HepG2 (cell line): ENCODE data around the gene TOB2. TPM values are rescaled to one million over a fixed set of nuclear protein-coding genes. Genes with fewer than 3 reads are reported as not detected.
A peak's percentile ranks its signal among the peaks of the same experiment; 100 is the strongest.

ENCODE experiments used
- ATAC-seq: fragments of 200-7000 bp; cut with Tn5 transposase; 3 replicates; pipeline ENCODE4 v1.9.1; 2020; ENCODE audit warnings: mild to moderate bottlenecking, moderate library complexity
- BruUV-seq: library from RNA; stranded (reverse); fragments of 400-500 nt; replicated peaks from 2 replicates; lab custom pipeline; 2021; lab: Mats Ljungman, UMichigan
- CTCF ChIA-PET: fragments of 300-600 bp; formaldehyde crosslinking; extraction: SDS; loops from one replicate; lab custom pipeline; 2021; ENCODE audit warnings: low total read pairs, inconsistent platforms, low intra/inter-chr PET ratio; lab: Yijun Ruan, JAX
- POLR2A ChIA-PET: fragments of 350-600 bp; sonication (Branson Sonifier 250); formaldehyde crosslinking; loops from one replicate; lab custom pipeline; 2020; ENCODE audit warnings: antibody characterized with exemption, inconsistent platforms; lab: Yijun Ruan, JAX
- DNase-seq: peaks from one replicate; pipeline ENCODE4 v3.0.0-alpha.2; 2015; ENCODE audit warnings: low spot score
- FAIRE-seq: peaks from 3 replicates; lab custom pipeline; 2011; peaks lifted over from hg19 to GRCh38; lab: Jason Lieb, UNC
- H2AFZ ChIP-seq: one replicate; pipeline ENCODE4 v1.6.1; 2011; ENCODE audit warnings: low read length, inconsistent platforms
- H3K27ac ChIP-seq: fragments of 300-600 bp; 3 replicates; pipeline ENCODE4 v1.8.0; 2011; ENCODE audit warnings: mixed run types, mild to moderate bottlenecking, mixed read lengths, low read length, inconsistent platforms; ENCODE audit not compliant: insufficient read depth; ENCODE audit errors: extremely low read length
- H3K27me3 ChIP-seq, 2 experiments: fragments of 200-600 bp in 1 of 2; 2 replicates in 1 of 2; 3 replicates in 1 of 2; pipeline versions ENCODE4 v1.6.0 to v1.8.0; 2011; ENCODE audit warnings: low read length in 2 of 2, mild to moderate bottlenecking in 2 of 2, moderate library complexity in 2 of 2, inconsistent platforms in 1 of 2; ENCODE audit not compliant: insufficient read depth in 2 of 2, control insufficient read depth in 1 of 2
- H3K36me3 ChIP-seq, 2 experiments: fragments of 200-600 bp in 1 of 2; replicated peaks in 1 of 2; 2 replicates in 1 of 2; 3 replicates in 1 of 2; pipeline versions ENCODE4 v1.5.1 to v1.8.0; 2011; ENCODE audit warnings: low read length in 2 of 2, inconsistent platforms in 1 of 2; ENCODE audit not compliant: insufficient read depth in 2 of 2, control insufficient read depth in 1 of 2
- H3K4me1 ChIP-seq: 2 replicates; pipeline ENCODE4 v1.5.1; 2012; ENCODE audit warnings: low read length, inconsistent platforms; ENCODE audit not compliant: insufficient read depth
- H3K4me2 ChIP-seq: 2 replicates; pipeline ENCODE4 v1.6.0; 2011; ENCODE audit warnings: low read depth, low read length, inconsistent platforms
- H3K4me3 ChIP-seq, 3 experiments: fragments of 200-600 bp in 1 of 3; sonication (generic), shearing (Covaris generic) in 1 of 3; replicated peaks in 1 of 3; 2 replicates each; pipeline ENCODE4 v1.5.1; 2011 to 2016; ENCODE audit warnings: low read length in 3 of 3, inconsistent platforms in 2 of 3, low read depth in 2 of 3, mild to moderate bottlenecking in 2 of 3, control low read depth in 1 of 3, mixed read lengths in 1 of 3; ENCODE audit not compliant: insufficient read depth in 1 of 3
- H3K79me2 ChIP-seq: one replicate; pipeline ENCODE4 v1.6.1; 2011; ENCODE audit warnings: low read length, inconsistent platforms; ENCODE audit not compliant: insufficient read depth
- H3K9ac ChIP-seq: 2 replicates; pipeline ENCODE4 v1.6.0; 2011; ENCODE audit warnings: mild to moderate bottlenecking, low read depth, low read length, inconsistent platforms; ENCODE audit not compliant: insufficient read depth
- H3K9me3 ChIP-seq: 2 replicates; pipeline ENCODE4 v1.5.1; 2012; ENCODE audit warnings: mild to moderate bottlenecking, low read length
- H4K20me1 ChIP-seq: 2 replicates; pipeline ENCODE4 v1.6.0; 2011; ENCODE audit warnings: inconsistent platforms, mild to moderate bottlenecking, low read length, moderate library complexity; ENCODE audit not compliant: insufficient read depth
- NFE2L1 ChIP-seq: sonication (generic); formaldehyde crosslinking; IDR thresholded peaks from 2 replicates; pipeline ENCODE4 v1.4.0; 2020; ENCODE audit warnings: missing genetic modification reagents, mild to moderate bottlenecking, borderline replicate concordance
- POLR2A ChIP-seq, 2 experiments: IDR thresholded peaks; 2 replicates each; pipeline ENCODE4 v1.6.1; 2011; ENCODE audit warnings: low read depth in 2 of 2, low read length in 2 of 2, mild to moderate bottlenecking in 1 of 2, moderate library complexity in 1 of 2; ENCODE audit not compliant: insufficient read depth in 1 of 2
- POLR2AphosphoS5 ChIP-seq: IDR thresholded peaks from 2 replicates; pipeline ENCODE4 v1.6.1; 2012; ENCODE audit warnings: low read depth, low read length
- RBM22 ChIP-seq: fragments of 200-400 bp; formaldehyde crosslinking; optimal IDR thresholded peaks from 2 replicates; pipeline ENCODE3; 2017; ENCODE audit warnings: mild to moderate bottlenecking, low read length, moderate library complexity
- ZFP36L1 ChIP-seq: sonication (generic); formaldehyde crosslinking; IDR thresholded peaks from 2 replicates; pipeline ENCODE4 v1.8.0; 2022; ENCODE audit warnings: mild to moderate bottlenecking, missing genetic modification reagents, moderate library complexity
- WGBS: methylation state at CpG from one replicate; pipeline ENCODE4 v1.1.6; 2017; ENCODE audit warnings: low lambda C conversion rate; 5-methylcytosine and 5-hydroxymethylcytosine counted together
- in situ Hi-C: cut with HindIII; loops from 2 replicates; pipeline ENCODE4 v1.10.0; 2017; ENCODE audit warnings: low pct_unique_long_range_greater_than_20kb; ENCODE audit not compliant: extremely low pct_ligation_motif_present
- intact Hi-C: fragments of 100-400 bp; cut with micrococcal nuclease; formaldehyde crosslinking; loops from one replicate; pipeline ENCODE4 v1.10.0; 2022; ENCODE audit not compliant: unreplicated experiment
- polyA plus RNA-seq, 8 experiments: library from polyadenylated mRNA; depleted of rRNA in 3 of 8; stranded (reverse) in 7 of 8; unstranded in 1 of 8; fragments of >200 nt; fragmentation: Illumina TruSeq in 4 of 8; extraction: Trizol in 4 of 8; gene quantifications; 2 replicates each; pipeline versions ENCODE4 v1.2.1 to v1.2.3, GENCODE V29; 2011 to 2016; ENCODE audit warnings: low read depth in 4 of 8, missing spikeins in 1 of 8, mixed read lengths in 1 of 8; ENCODE audit not compliant: insufficient read depth in 1 of 8
- total RNA-seq, 5 experiments: library from RNA; depleted of rRNA; stranded (reverse); fragments of >200 nt; fragmentation: Illumina TruSeq; extraction: Trizol; gene quantifications; 2 replicates each; pipeline ENCODE4 v1.2.3, GENCODE V29; 2016; ENCODE audit warnings: low read depth in 1 of 5
- TF ChIP-seq, protein P1 (sequence below): IDR thresholded peaks from 2 replicates; pipeline ENCODE4 v1.6.1; 2016; ENCODE audit warnings: low read depth

Gene TOB2
- total and polyA plus RNA-seq, 2 of the 13 experiments (the other 11 are each of a cell fraction or from before 2014, with no cell fraction given): 12.2 to 13.7 TPM

DNA sequence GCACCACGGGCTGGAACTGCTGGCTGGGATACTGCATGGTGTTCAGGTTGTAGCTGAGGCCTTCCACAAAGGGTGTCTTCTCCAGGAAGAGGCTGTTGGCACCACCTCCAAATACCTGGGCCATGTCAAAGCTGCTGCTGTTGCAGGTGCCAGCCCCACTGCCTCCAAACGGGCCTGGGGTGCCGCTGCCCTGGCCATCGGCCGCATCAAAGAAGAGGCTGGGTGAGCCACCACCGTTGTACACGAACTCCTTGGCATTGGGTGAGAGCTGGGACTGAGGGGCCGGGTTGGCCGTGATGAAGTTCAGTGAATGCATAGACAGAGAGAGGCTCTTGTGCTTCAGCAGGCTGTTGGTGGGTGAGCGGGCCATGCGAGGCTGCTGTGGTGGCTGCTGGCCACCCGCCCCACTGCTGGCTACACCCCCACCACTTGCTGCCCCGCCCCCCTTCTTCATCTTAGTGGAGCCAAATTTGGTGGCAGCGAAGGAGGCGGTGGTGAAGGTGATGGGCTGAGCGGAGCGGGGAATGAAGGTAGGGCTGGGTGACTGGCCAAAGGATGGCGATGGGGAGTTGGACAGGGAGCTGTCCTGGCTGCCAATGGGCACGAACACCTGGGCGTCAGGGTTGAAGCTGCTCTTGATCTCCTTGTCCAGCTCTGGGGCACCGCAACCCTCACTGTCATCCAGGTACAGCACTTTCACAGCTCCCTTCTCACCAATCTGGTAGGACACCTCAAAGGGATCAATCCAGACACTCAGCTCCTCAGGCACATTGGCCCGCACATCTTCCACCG lies 10.1 kb downstream of the TOB2 start (continued):
- TF ChIP-seq, protein P1, sequence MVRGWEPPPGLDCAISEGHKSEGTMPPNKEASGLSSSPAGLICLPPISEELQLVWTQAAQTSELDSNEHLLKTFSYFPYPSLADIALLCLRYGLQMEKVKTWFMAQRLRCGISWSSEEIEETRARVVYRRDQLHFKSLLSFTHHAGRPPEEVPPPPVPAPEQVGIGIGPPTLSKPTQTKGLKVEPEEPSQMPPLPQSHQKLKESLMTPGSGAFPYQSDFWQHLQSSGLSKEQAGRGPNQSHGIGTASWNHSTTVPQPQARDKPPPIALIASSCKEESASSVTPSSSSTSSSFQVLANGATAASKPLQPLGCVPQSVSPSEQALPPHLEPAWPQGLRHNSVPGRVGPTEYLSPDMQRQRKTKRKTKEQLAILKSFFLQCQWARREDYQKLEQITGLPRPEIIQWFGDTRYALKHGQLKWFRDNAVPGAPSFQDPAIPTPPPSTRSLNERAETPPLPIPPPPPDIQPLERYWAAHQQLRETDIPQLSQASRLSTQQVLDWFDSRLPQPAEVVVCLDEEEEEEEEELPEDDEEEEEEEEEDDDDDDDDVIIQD (CRISPR knock-in tag): no peak

- Histone ChIP-seq H3K9me3 (no peaks in the 10 kb centered on the region), H3K36me3 (peaks cover 17 to 43% of the 10 kb centered on the region in 2 experiments; a peak in 4 of 5 replicates), H2AFZ (no peak overlapping the region), H3K27ac (no peak overlapping the region), H3K79me2 (peaks cover 15% of the 10 kb centered on the region), H3K9ac (no peak overlapping the region), H3K27me3 (no peaks in the 10 kb centered on the region), H3K4me3 (no peak overlapping the region), H4K20me1 (peaks cover 25% of the 10 kb centered on the region), H3K4me1 (peaks cover 23% of the 10 kb centered on the region), H3K4me2 (no peak overlapping the region)
- CTCF ChIA-PET: no interaction called here
- intact Hi-C loops: no loop called here
- DNase-seq (no peak), FAIRE-seq (no peak), ATAC-seq (no peak)
- no TSS peak for BruUV-seq
- 95% methylated on average over 4 of the region's 4 CpGs for WGBS
- POLR2A ChIA-PET: interaction anchor here (1.1 kb wide), 1 partner anchor 11 kb away, joined by 6 read pairs; the partner anchor contains the start of gene TOB2
- in situ Hi-C loops: no loop called here
- TF ChIP-seq POLR2A (IDR thresholded peaks at IDR 0.05; ENCODE audit: insufficient read depth in 1 of 2, low read depth in 2 of 2, low read length in 2 of 2): peak in 1 of 2 experiments; percentile 27; a peak in 1 of 4 replicates
- no peak for TF ChIP-seq NFE2L1 (CRISPR knock-in tag)
- peak; percentile 87 for TF ChIP-seq RBM22
- peak; percentile 42; the same call in 1 of the 2 replicates for TF ChIP-seq POLR2AphosphoS5
- no peak for TF ChIP-seq ZFP36L1 (CRISPR knock-in tag)
These were observed 11.0 kb downstream of the TOB2 start for GRCh38 chr22:41435560-41435959.
